HepG2 (cell line): ENCODE measurements around the gene KAT2A. TPM values are rescaled to one million over a fixed set of nuclear protein-coding genes. Genes with fewer than 3 reads are reported as not detected.

Source experiments
- FOXJ3 ChIP-seq: sonication (generic); formaldehyde crosslinking; IDR thresholded peaks from 2 replicates; pipeline ENCODE4 v1.4.0; 2020; ENCODE audit warnings: missing genetic modification reagents, mild to moderate bottlenecking, borderline replicate concordance
- HNF4A ChIP-seq: sonication (generic); formaldehyde crosslinking; IDR thresholded peaks from 2 replicates; pipeline ENCODE4 v1.4.0; 2020; ENCODE audit warnings: missing genetic modification reagents
- HOXA7 ChIP-seq: sonication (generic); formaldehyde crosslinking; IDR thresholded peaks from 2 replicates; pipeline ENCODE4 v1.8.1; 2022; ENCODE audit warnings: mild to moderate bottlenecking, missing genetic modification reagents, moderate library complexity
- IRF2 ChIP-seq: IDR thresholded peaks from 2 replicates; pipeline ENCODE4 v1.6.1; 2018; ENCODE audit warnings: missing genetic modification reagents, missing compliant biosample characterization
- NONO ChIP-seq, 2 experiments: fragments of 450-650 bp in 1 of 2; sonication (generic) in 1 of 2; formaldehyde crosslinking in 1 of 2; IDR thresholded peaks in 1 of 2; conservative IDR thresholded peaks in 1 of 2; 2 replicates each; pipeline versions ENCODE4 v1.6.1 to v1.8.0; 2017 to 2022; ENCODE audit warnings: mild to moderate bottlenecking in 1 of 2, missing genetic modification reagents in 1 of 2, moderate library complexity in 1 of 2
- SP1 ChIP-seq, 2 experiments: fragments of 450-650 bp in 1 of 2; sonication (generic) in 1 of 2; formaldehyde crosslinking in 1 of 2; IDR thresholded peaks; 2 replicates each; pipeline versions ENCODE4 v1.4.0 to v1.6.1; 2016 to 2020; ENCODE audit warnings: missing genetic modification reagents in 1 of 2
- ZFX ChIP-seq: sonication (generic); formaldehyde crosslinking; IDR thresholded peaks from 2 replicates; pipeline ENCODE4 v1.4.0; 2020; ENCODE audit warnings: mild to moderate bottlenecking, low read depth, missing genetic modification reagents, moderate library complexity
- ZFYVE20 ChIP-seq: sonication (generic); formaldehyde crosslinking; IDR thresholded peaks from 2 replicates; pipeline ENCODE4 v1.8.0; 2023; ENCODE audit warnings: low read depth, mild to moderate bottlenecking, moderate library complexity, missing genetic modification reagents, borderline replicate concordance
- ZNF225 ChIP-seq: sonication (generic); formaldehyde crosslinking; IDR thresholded peaks from 2 replicates; pipeline ENCODE4 v1.4.0; 2020; ENCODE audit warnings: mild to moderate bottlenecking, missing genetic modification reagents
- ZNF317 ChIP-seq: sonication (generic); formaldehyde crosslinking; IDR thresholded peaks from 2 replicates; pipeline ENCODE4 v1.5.0; 2020; ENCODE audit warnings: mild to moderate bottlenecking, missing genetic modification reagents
- ZNF510 ChIP-seq: sonication (generic); formaldehyde crosslinking; IDR thresholded peaks from 2 replicates; pipeline ENCODE4 v1.4.0; 2020; ENCODE audit warnings: low read depth, mild to moderate bottlenecking, missing genetic modification reagents
- ZNF589 ChIP-seq: sonication (generic); formaldehyde crosslinking; conservative IDR thresholded peaks from 2 replicates; pipeline ENCODE4 v1.8.0; 2022; ENCODE audit warnings: mild to moderate bottlenecking, moderate library complexity, missing genetic modification reagents
- ZNF660 ChIP-seq: sonication (generic); formaldehyde crosslinking; IDR thresholded peaks from 2 replicates; pipeline ENCODE4 v1.5.1; 2020; ENCODE audit warnings: mild to moderate bottlenecking, low read depth, missing genetic modification reagents, borderline replicate concordance
- polyA plus RNA-seq, 8 experiments: library from polyadenylated mRNA; depleted of rRNA in 3 of 8; stranded (reverse) in 7 of 8; unstranded in 1 of 8; fragments of >200 nt; fragmentation: Illumina TruSeq in 4 of 8; extraction: Trizol in 4 of 8; gene quantifications; 2 replicates each; pipeline versions ENCODE4 v1.2.1 to v1.2.3, GENCODE V29; 2011 to 2016; ENCODE audit warnings: low read depth in 4 of 8, missing spikeins in 1 of 8, mixed read lengths in 1 of 8; ENCODE audit not compliant: insufficient read depth in 1 of 8
- total RNA-seq, 5 experiments: library from RNA; depleted of rRNA; stranded (reverse); fragments of >200 nt; fragmentation: Illumina TruSeq; extraction: Trizol; gene quantifications; 2 replicates each; pipeline ENCODE4 v1.2.3, GENCODE V29; 2016; ENCODE audit warnings: low read depth in 1 of 5
- TF ChIP-seq, protein P1 (sequence below): sonication (generic); formaldehyde crosslinking; IDR thresholded peaks from 2 replicates; pipeline ENCODE4; 2020; ENCODE audit warnings: missing genetic modification reagents, mild to moderate bottlenecking, borderline replicate concordance

KAT2A gene
- total and polyA plus RNA-seq, 2 of the 13 experiments (the other 11 are each of a cell fraction or from before 2014, with no cell fraction given): 29.1 to 90.4 TPM

DNA sequence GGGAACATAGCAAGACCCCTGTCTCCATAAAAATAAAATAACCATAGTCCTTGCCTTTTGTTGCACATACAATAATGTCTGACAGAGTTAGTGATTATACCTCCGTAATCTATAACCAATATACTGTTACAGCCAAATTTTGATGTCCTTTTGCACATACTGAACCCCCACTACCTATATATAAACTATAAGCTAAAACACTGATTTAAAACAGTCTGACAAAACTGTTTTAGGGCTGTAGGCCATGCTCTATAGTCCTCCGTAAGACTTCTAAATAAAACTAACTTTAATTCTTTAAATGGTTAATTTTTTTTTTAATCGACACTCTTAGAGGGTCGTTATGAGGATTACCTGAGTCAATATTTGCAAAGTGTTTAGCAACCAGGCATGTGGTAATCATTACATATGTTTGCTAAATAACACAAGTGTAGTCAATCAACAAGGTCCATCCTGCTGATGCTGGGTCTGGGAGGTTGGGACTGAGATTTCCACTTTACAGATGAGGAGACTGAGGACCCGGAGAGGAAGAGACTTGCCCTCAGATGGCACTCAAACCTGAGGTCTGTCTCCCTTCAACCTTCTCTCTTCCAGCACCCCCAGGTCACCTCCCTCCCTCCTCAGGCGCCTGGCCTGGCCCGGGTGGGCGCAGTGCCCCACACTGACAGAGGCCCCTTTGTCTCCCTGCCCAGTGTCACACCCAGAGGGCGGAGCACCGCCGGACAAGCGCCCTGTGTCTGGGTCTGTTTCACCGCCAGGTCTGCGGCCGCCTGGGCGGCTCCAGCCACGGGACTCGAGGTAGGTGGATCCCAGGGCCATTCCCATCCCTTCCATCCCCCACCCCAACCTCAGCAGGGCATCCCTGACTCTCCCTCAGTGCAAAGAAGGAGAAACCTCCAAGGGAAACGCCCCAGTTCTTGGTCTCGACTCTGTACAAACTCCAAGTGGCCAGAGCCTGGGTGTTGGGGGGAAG is 33.1 kb downstream of the KAT2A start (continued):
- TF ChIP-seq HOXA7 (CRISPR knock-in tag): no peak
- 0 out of 2 replicates have a peak, but pooled peaks have one; percentile 41 for TF ChIP-seq ZFX (CRISPR knock-in tag)
- peak; percentile 86 for TF ChIP-seq FOXJ3 (CRISPR knock-in tag)
- 0 out of 2 replicates have a peak, but pooled peaks have one; percentile 24 for TF ChIP-seq ZNF225 (CRISPR knock-in tag)
- peak; percentile 36; the same call in 1 of the 2 replicates for TF ChIP-seq IRF2 (CRISPR knock-in tag)
- no peak for TF ChIP-seq ZNF317 (CRISPR knock-in tag)
- no peak for TF ChIP-seq ZFYVE20 (CRISPR knock-in tag)
- no peak for TF ChIP-seq ZNF510
- no peak for TF ChIP-seq SP1 (IDR thresholded peaks at IDR 0.05)
- no peak for TF ChIP-seq SP1 (CRISPR knock-in tag; IDR thresholded peaks at IDR 0.05)
- TF ChIP-seq HNF4A (CRISPR knock-in tag): peak; percentile 33; the same call in 1 of the 2 replicates
- TF ChIP-seq, protein P1, sequence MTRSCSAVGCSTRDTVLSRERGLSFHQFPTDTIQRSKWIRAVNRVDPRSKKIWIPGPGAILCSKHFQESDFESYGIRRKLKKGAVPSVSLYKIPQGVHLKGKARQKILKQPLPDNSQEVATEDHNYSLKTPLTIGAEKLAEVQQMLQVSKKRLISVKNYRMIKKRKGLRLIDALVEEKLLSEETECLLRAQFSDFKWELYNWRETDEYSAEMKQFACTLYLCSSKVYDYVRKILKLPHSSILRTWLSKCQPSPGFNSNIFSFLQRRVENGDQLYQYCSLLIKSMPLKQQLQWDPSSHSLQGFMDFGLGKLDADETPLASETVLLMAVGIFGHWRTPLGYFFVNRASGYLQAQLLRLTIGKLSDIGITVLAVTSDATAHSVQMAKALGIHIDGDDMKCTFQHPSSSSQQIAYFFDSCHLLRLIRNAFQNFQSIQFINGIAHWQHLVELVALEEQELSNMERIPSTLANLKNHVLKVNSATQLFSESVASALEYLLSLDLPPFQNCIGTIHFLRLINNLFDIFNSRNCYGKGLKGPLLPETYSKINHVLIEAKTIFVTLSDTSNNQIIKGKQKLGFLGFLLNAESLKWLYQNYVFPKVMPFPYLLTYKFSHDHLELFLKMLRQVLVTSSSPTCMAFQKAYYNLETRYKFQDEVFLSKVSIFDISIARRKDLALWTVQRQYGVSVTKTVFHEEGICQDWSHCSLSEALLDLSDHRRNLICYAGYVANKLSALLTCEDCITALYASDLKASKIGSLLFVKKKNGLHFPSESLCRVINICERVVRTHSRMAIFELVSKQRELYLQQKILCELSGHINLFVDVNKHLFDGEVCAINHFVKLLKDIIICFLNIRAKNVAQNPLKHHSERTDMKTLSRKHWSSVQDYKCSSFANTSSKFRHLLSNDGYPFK (CRISPR knock-in tag): no peak
- no peak for TF ChIP-seq ZNF660
- TF ChIP-seq ZNF589 (CRISPR knock-in tag): no peak
- TF ChIP-seq NONO (IDR thresholded peaks at IDR 0.05): no peak
- TF ChIP-seq NONO (CRISPR knock-in tag; conservative IDR thresholded peaks at IDR 0.05): 0 out of 2 replicates have a peak, but pooled peaks have one; percentile 53
